ENCODE data around the gene LRPAP1. TPM values are rescaled to one million over a fixed set of nuclear protein-coding genes. Genes with fewer than 3 reads are reported as not detected.

The LRPAP1 gene
- total RNA-seq, 4 donors from 2014 or later = 82.6 to 116 (median 109) TPM

- TF ChIP-seq CTCF (IDR thresholded peaks at IDR 0.05) = no peak
- no peak for TF ChIP-seq POLR2A (IDR thresholded peaks at IDR 0.05)
- DNase-seq = no peak
- no peaks in the 10 kb centered on the region for H3K4me1 ChIP-seq
- no peak overlapping the region for H3K27ac ChIP-seq
- H3K4me3 ChIP-seq = no peak overlapping the region
- no peaks in the 10 kb centered on the region for H3K9me3 ChIP-seq
- H3K27me3 ChIP-seq = no peaks in the 10 kb centered on the region
- H3K36me3 ChIP-seq = peaks cover 0 to 87% (median 0%) of the 10 kb centered on the region in 3 donors
Observed at GRCh38 chr4:3523628-3524221, 8.5 kb downstream of the LRPAP1 start.

GRCh38 chr4:3523146-3523627 is 9.0 kb downstream of the LRPAP1 start:
- Histone ChIP-seq H3K27me3 (no peaks in the 10 kb centered on the region), H3K4me1 (no peaks in the 10 kb centered on the region), H3K9me3 (no peaks in the 10 kb centered on the region), H3K36me3 (peaks cover 0 to 87% (median 0%) of the 10 kb centered on the region in 3 donors), H3K4me3 (no peak overlapping the region), H3K27ac (no peak overlapping the region)
- DNase-seq = no peak
- no peak for TF ChIP-seq CTCF (IDR thresholded peaks at IDR 0.05)
- TF ChIP-seq POLR2A (IDR thresholded peaks at IDR 0.05) = no peak

- Histone ChIP-seq H3K27ac (no peak overlapping the region), H3K36me3 (peaks cover 0 to 87% (median 0%) of the 10 kb centered on the region in 3 donors), H3K4me3 (no peak overlapping the region), H3K4me1 (no peaks in the 10 kb centered on the region), H3K27me3 (no peaks in the 10 kb centered on the region), H3K9me3 (no peaks in the 10 kb centered on the region)
- DNase-seq = no peak
- TF ChIP-seq CTCF (IDR thresholded peaks at IDR 0.05) (no peak), POLR2A (IDR thresholded peaks at IDR 0.05) (no peak)
Observed at GRCh38 chr4:3522651-3523050, 9.6 kb downstream of the LRPAP1 start.

- DNase-seq = no peak
- H3K36me3 ChIP-seq = peaks cover 0 to 87% (median 0%) of the 10 kb centered on the region in 3 donors
- TF ChIP-seq CTCF (IDR thresholded peaks at IDR 0.05) (no peak), POLR2A (IDR thresholded peaks at IDR 0.05) (no peak)
- no peaks in the 10 kb centered on the region for H3K4me1 ChIP-seq
- no peaks in the 10 kb centered on the region for H3K9me3 ChIP-seq
- H3K27ac ChIP-seq = no peak overlapping the region
- no peaks in the 10 kb centered on the region for H3K27me3 ChIP-seq
- no peak overlapping the region for H3K4me3 ChIP-seq
Observed at GRCh38 chr4:3522326-3522640, 9.9 kb downstream of the LRPAP1 start.

- no peak overlapping the region for H3K27ac ChIP-seq
- H3K36me3 ChIP-seq = peaks cover 0 to 91% (median 0%) of the 10 kb centered on the region in 3 donors
- no peak overlapping the region for H3K4me3 ChIP-seq
- TF ChIP-seq POLR2A (IDR thresholded peaks at IDR 0.05) = no peak
- no peak for TF ChIP-seq CTCF (IDR thresholded peaks at IDR 0.05)
- H3K4me1 ChIP-seq = no peaks in the 10 kb centered on the region
- no peaks in the 10 kb centered on the region for H3K9me3 ChIP-seq
- no peaks in the 10 kb centered on the region for H3K27me3 ChIP-seq
- DNase-seq = no peak
Observed at GRCh38 chr4:3521621-3522325, 10.4 kb downstream of the LRPAP1 start.
